Measurements from ENCODE around the gene CD8A.

CD8A gene

DNA sequence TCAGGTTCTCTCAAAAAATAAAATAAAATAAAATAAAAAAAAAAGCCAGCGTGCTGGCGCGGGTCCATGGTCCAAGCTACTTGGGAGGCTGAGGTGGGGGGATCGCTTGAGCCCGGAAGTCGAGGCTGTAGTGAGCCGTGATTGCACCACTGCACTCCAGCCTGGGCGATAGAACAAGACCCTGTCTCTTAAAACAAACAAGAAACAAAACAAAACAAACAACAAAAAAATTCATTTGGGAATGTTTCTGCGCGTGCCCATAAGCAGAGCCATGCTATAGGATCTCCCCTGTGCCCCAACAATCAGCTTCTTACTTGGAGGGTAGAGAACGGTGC lies 16.4 kb upstream of the CD8A start:
- TF ChIP-seq, protein P1, sequence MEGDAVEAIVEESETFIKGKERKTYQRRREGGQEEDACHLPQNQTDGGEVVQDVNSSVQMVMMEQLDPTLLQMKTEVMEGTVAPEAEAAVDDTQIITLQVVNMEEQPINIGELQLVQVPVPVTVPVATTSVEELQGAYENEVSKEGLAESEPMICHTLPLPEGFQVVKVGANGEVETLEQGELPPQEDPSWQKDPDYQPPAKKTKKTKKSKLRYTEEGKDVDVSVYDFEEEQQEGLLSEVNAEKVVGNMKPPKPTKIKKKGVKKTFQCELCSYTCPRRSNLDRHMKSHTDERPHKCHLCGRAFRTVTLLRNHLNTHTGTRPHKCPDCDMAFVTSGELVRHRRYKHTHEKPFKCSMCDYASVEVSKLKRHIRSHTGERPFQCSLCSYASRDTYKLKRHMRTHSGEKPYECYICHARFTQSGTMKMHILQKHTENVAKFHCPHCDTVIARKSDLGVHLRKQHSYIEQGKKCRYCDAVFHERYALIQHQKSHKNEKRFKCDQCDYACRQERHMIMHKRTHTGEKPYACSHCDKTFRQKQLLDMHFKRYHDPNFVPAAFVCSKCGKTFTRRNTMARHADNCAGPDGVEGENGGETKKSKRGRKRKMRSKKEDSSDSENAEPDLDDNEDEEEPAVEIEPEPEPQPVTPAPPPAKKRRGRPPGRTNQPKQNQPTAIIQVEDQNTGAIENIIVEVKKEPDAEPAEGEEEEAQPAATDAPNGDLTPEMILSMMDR (IDR thresholded peaks at IDR 0.05; ENCODE audit: low read depth, low read length): no peak
- DNase-seq (ENCODE audit: low read depth in 2 of 2): no peak
- H3K4me3 ChIP-seq (replicated peaks in 1 of 2; ENCODE audit: low read depth in 2 of 2, low read length in 2 of 2): peak overlapping the region; percentile 44 to 49

GRCh38 chr2:86806059-86806857 lies 15.5 kb upstream of the CD8A start:
- TF ChIP-seq, protein P1 (IDR thresholded peaks at IDR 0.05; ENCODE audit: low read depth, low read length): no peak
- H3K4me3 ChIP-seq (replicated peaks in 1 of 2; ENCODE audit: low read depth in 2 of 2, low read length in 2 of 2): no peak overlapping the region
- no peak for DNase-seq (ENCODE audit: low read depth in 2 of 2)

DNA sequence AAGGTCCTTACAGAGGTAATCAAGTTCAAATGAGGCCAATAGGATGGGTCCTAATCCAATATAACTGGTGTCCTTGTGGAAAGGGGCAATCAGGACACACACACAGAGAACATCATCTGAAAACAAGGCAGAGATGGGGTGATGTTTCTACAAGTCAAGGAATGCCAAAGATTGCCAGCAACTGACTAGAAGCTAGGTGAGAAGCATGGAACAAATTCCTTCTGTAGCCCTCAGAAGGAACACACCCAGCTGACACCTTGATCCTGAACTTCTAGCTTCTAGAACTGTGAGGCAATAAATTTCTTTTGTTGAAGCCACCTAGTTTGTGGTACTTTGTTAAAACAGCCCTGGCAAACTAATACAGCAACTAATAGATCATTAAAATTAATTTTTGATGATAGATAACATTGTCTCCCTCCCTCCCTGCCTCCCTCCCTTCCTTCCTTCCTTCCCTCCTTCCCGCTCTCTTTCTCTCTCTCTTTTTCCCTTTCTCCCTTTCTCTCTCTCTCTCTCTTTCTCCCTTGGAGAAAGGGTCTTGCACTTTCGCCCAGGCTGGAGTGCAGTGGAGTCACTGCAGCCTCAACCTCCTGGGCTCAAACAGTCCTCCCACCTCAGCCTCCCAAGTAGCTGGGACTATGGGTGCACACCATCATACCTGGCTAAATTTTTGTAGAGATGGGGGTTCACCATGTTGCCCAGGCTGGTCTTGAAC lies 10.3 kb upstream of the CD8A start:
- no peak for DNase-seq (ENCODE audit: low read depth in 2 of 2)
- H3K4me3 ChIP-seq (replicated peaks in 1 of 2; ENCODE audit: low read depth in 2 of 2, low read length in 2 of 2): no peak overlapping the region
- TF ChIP-seq, protein P1 (IDR thresholded peaks at IDR 0.05; ENCODE audit: low read depth, low read length): no peak

- TF ChIP-seq, protein P1 (IDR thresholded peaks at IDR 0.05; ENCODE audit: low read depth, low read length): no peak
- no peak overlapping the region for H3K4me3 ChIP-seq (replicated peaks in 1 of 2; ENCODE audit: low read depth in 2 of 2, low read length in 2 of 2)
- no peak for DNase-seq (ENCODE audit: low read depth in 2 of 2)
Observed at GRCh38 chr2:86794861-86795260, 4.1 kb upstream of the CD8A start.

DNA sequence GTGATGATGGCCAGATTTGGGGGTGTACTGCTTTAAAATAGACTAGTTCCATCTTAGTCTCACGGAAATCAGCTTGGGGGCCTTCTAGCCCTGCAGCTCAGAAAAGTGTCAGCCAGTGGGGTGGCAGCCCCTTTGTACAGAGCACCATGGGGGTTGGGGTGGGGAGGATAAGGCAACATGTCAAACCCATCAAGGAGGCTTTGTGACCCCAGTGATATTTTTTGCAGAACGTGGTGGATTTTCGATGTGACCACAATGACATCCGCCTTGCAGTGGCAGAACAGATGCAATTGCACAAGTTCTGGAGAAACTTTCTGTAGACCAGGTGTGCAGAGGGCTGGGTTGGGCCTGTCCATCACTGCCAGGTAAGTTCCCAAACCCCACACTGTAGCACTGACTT lies 3.0 kb upstream of the CD8A start:
- TF ChIP-seq, protein P1 (IDR thresholded peaks at IDR 0.05; ENCODE audit: low read depth, low read length): no peak
- H3K4me3 ChIP-seq (replicated peaks in 1 of 2; ENCODE audit: low read depth in 2 of 2, low read length in 2 of 2): no peak overlapping the region
- DNase-seq (ENCODE audit: low read depth in 2 of 2): no peak

GRCh38 chr2:86791573-86791972 lies 860 bp upstream of the CD8A start:
- TF ChIP-seq, protein P1 (IDR thresholded peaks at IDR 0.05; ENCODE audit: low read depth, low read length): no peak
- H3K4me3 ChIP-seq (replicated peaks in 1 of 2; ENCODE audit: low read depth in 2 of 2, low read length in 2 of 2): no peak overlapping the region
- DNase-seq (ENCODE audit: low read depth in 2 of 2): no peak

Measured in cardiac fibroblast (primary cell).